HAP-1 (cell line): ENCODE measurements around the gene ERGIC1.
"Not testable (repeated sequence)": the region's sequence is repeated elsewhere in the genome, so short reads cannot be mapped to it uniquely, and the experiment has no call there.

Source experiments
- DNase-seq, 2 experiments: peaks; one replicate each; pipeline ENCODE4 v3.0.0-alpha.2; 2016 to 2020; ENCODE audit warnings: low spot score in 2 of 2
- H3K27me3 ChIP-seq: fragments of 250-450 bp; sonication (Bioruptor Pico); 2 replicates; pipeline ENCODE4 v1.5.1; 2020; ENCODE audit warnings: low read depth, mild to moderate bottlenecking, moderate library complexity
- H3K36me3 ChIP-seq: fragments of 250-450 bp; sonication (Bioruptor Pico); replicated peaks from 2 replicates; pipeline ENCODE4 v1.5.1; 2020; ENCODE audit warnings: mild to moderate bottlenecking
- H3K4me1 ChIP-seq: fragments of 250-450 bp; sonication (Bioruptor Pico); 2 replicates; pipeline ENCODE4 v1.5.1; 2020; ENCODE audit warnings: mild to moderate bottlenecking
- H3K4me3 ChIP-seq: fragments of 250-450 bp; sonication (Bioruptor Pico); 2 replicates; pipeline ENCODE4 v1.5.1; 2020; ENCODE audit warnings: mild to moderate bottlenecking, moderate library complexity
- H3K9me3 ChIP-seq: fragments of 250-450 bp; sonication (Bioruptor Pico); 2 replicates; pipeline ENCODE4 v1.5.1; 2020; ENCODE audit warnings: mild to moderate bottlenecking, moderate library complexity
- in situ Hi-C: fragments of 300-500 bp; cut with MboI; formaldehyde crosslinking; loops from 3 replicates; pipeline ENCODE4 v1.14.3; 2020; ENCODE audit warnings: low sequenced_read_pairs, inconsistent platforms, mixed read lengths

The ERGIC1 gene

GRCh38 chr5:172839669-172840431 is 5.8 kb downstream of the ERGIC1 start:
- H3K4me1 ChIP-seq: no peaks in the 10 kb centered on the region; the same call in 1 of the 2 replicates
- H3K36me3 ChIP-seq: 0 out of 2 replicates have a peak, but pooled peaks cover 5% of the 10 kb centered on the region
- in situ Hi-C loops: no loop called here
- H3K9me3 ChIP-seq: no peaks in the 10 kb centered on the region
- no peaks in the 10 kb centered on the region for H3K27me3 ChIP-seq
- no peak for DNase-seq
- H3K4me3 ChIP-seq: no peak overlapping the region

GRCh38 chr5:172840432-172841154 is 6.5 kb downstream of the ERGIC1 start:
- 0 out of 2 replicates have a peak, but pooled peaks cover 5% of the 10 kb centered on the region for H3K36me3 ChIP-seq
- in situ Hi-C loops: no loop called here
- no peak for DNase-seq
- H3K9me3 ChIP-seq: no peaks in the 10 kb centered on the region
- H3K27me3 ChIP-seq: no peaks in the 10 kb centered on the region
- H3K4me1 ChIP-seq: no peaks in the 10 kb centered on the region
- no peak overlapping the region for H3K4me3 ChIP-seq

DNA sequence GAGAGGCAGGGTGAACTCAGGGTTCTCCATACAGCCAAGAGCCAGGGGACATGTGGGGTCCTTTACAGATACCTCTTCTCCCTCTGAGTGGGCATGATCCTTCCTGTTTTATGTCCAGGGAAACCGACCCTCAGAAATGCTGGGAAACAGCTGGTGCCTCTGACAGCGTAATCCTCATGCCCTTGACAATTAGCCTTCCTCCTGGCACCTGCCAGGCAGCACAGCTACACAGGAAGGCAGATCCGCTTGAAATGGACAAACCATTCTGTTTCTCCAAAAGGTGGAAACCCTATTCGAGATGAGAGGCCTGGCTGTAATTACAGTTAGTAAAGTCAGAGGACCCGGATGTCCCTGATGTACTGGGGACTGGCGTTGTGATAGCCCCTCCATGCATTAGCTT is 7.2 kb downstream of the ERGIC1 start:
- in situ Hi-C loops: no loop called here
- Histone ChIP-seq H3K4me3 (no peak overlapping the region), H3K4me1 (no peaks in the 10 kb centered on the region), H3K9me3 (no peaks in the 10 kb centered on the region), H3K36me3 (0 out of 2 replicates have a peak, but pooled peaks cover 5% of the 10 kb centered on the region), H3K27me3 (no peaks in the 10 kb centered on the region)
- DNase-seq: no peak

DNA sequence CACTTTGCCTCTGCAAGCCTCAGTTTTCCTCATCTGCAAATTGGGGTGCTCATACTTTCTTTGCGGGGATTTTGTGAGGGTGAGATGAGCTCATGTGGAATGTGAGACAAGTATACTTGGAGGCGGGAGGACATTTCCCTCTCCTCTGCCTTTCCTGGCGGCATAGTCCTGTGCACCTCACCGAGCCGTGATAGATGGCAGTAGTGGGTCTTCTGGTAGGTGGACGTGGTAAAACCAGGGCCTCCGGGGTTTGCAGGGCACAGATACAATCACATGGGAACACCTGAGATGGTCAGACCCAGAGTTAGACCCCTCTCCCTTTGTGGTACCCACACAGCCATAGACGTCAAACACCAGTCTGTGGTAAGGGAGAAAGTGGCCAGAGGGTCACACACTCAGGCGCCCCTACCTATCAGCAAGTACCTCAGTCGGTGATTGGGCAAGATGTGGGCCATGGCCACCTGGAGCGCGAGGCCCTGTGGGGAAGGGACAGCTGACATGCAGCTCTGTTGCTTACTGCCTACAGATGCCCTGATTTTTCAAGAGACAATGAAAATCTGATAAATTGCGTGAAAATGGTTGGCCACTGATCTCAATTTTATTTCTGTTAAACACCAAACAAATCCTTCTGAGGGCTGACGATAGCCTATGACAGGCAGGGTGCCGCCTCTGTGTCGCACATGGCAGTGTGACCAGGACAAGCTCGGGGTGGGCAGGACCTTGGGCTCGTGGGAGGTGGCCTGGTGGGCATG is 9.9 kb downstream of the ERGIC1 start:
- Histone ChIP-seq H3K27me3 (no peaks in the 10 kb centered on the region), H3K36me3 (no peaks in the 10 kb centered on the region), H3K4me1 (no peaks in the 10 kb centered on the region), H3K4me3 (no peak overlapping the region), H3K9me3 (no peaks in the 10 kb centered on the region)
- no peak for DNase-seq
- in situ Hi-C loops: no loop called here

DNA sequence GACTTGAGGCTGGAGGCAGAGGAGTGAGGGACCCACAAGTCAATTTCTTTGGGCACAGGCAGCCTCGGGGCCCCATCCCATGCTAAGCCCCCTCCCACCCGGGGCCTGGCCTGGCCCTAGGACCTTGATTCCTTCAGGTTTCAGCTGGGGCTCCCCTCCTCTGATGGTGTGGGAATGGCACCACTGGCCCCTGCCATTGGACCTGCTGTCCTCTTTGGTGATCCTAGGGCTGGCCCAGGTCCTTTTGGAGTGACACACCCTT is 10.5 kb downstream of the ERGIC1 start:
- Histone ChIP-seq H3K4me1 (no peaks in the 10 kb centered on the region), H3K4me3 (no peak overlapping the region)

DNA sequence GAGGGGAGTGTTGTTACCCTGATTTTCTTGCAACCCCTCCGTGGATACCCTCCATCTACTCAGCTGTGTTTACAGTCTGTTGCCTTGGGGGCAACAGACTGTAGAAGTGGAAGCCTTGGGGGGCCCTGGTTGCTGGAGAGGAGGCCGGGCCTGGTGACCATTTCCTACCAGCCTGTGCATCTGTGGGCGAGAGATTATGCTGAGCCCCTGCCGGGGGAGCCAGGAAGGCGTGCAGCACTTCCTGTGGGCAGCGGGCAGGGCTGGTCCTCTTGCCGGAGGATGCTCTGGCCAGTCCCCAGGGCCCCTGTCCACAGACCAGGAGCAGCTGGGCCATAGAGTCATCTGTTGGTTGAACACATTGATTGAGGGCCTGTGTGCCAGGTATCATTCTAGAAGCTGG is 11.1 kb downstream of the ERGIC1 start:
- no peak overlapping the region for H3K4me3 ChIP-seq
- in situ Hi-C loops: no loop called here
- no peaks in the 10 kb centered on the region for H3K36me3 ChIP-seq
- H3K27me3 ChIP-seq: no peaks in the 10 kb centered on the region
- no peak for DNase-seq
- no peaks in the 10 kb centered on the region for H3K4me1 ChIP-seq
- H3K9me3 ChIP-seq: no peaks in the 10 kb centered on the region

More for the DNA sequence above, 10.5 kb downstream of the ERGIC1 start:
- DNase-seq: no peak
- no peaks in the 10 kb centered on the region for H3K27me3 ChIP-seq
- in situ Hi-C loops: no loop called here
- H3K36me3 ChIP-seq: no peaks in the 10 kb centered on the region
- no peaks in the 10 kb centered on the region for H3K9me3 ChIP-seq

- H3K4me1 ChIP-seq: no peaks in the 10 kb centered on the region
- H3K4me3 ChIP-seq: no peak overlapping the region
- no peaks in the 10 kb centered on the region for H3K27me3 ChIP-seq
- DNase-seq: no peak
- in situ Hi-C loops: no loop called here
- H3K9me3 ChIP-seq: no peaks in the 10 kb centered on the region
- H3K36me3 ChIP-seq: no peaks in the 10 kb centered on the region
Measured at GRCh38 chr5:172845576-172845975, 11.5 kb downstream of the ERGIC1 start.

- in situ Hi-C loops: no loop called here
- DNase-seq: no peak
- Histone ChIP-seq H3K4me3 (no peak overlapping the region), H3K27me3 (no peaks in the 10 kb centered on the region), H3K36me3 (no peaks in the 10 kb centered on the region), H3K9me3 (no peaks in the 10 kb centered on the region), H3K4me1 (no peaks in the 10 kb centered on the region)
Measured at GRCh38 chr5:172846249-172846648, 12.2 kb downstream of the ERGIC1 start.

DNA sequence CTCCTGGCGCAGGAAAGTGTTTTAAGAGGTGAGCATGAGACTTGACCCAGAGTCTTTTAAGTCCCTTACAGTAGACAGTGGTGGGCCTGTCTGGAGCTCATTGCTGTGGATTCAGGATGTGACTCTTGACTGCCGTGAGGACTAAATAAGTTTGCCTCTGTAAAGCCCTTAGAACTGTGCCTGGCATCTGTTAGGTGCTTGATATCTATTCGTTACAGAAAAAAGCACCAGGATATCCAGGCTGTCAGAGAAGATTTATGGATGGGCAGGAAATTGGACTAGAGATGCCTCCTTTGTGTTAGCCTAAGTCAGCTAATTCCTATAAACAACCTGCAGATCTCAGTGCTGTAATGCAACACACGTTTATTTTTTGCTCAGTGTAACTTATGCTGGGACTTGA is 12.6 kb downstream of the ERGIC1 start:
- no peak for DNase-seq
- no peaks in the 10 kb centered on the region for H3K36me3 ChIP-seq
- H3K9me3 ChIP-seq: no peaks in the 10 kb centered on the region
- H3K4me3 ChIP-seq: no peak overlapping the region
- in situ Hi-C loops: no loop called here
- no peaks in the 10 kb centered on the region for H3K27me3 ChIP-seq
- no peaks in the 10 kb centered on the region for H3K4me1 ChIP-seq

- in situ Hi-C loops, H3K27me3 ChIP-seq, H3K4me1 ChIP-seq: not testable (repeated sequence)
Measured at GRCh38 chr5:172847584-172847983, 13.5 kb downstream of the ERGIC1 start.

DNA sequence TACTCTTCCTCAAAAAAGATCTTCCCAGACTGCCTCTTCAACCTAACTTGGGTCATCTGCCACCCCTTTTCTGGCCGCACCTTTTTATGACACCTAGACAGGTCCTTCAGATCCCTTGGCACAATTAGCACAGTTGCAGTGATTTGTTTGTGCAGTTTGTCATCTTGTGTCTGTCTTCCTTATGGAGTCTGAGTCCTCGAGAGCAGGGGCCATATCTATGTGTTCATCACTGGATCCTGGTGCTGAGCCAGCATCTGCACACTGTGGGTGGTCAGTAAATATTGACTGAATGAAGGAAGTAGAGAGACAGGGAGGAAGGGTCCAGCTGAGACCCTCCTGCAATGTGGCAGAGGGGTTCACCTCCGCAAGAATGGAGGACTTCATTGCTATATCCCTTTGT is 14.4 kb downstream of the ERGIC1 start:
- no peaks in the 10 kb centered on the region for H3K4me1 ChIP-seq
- no peaks in the 10 kb centered on the region for H3K9me3 ChIP-seq
- no peak for DNase-seq
- in situ Hi-C loops: no loop called here
- H3K27me3 ChIP-seq: no peaks in the 10 kb centered on the region
- H3K4me3 ChIP-seq: no peak overlapping the region
- no peaks in the 10 kb centered on the region for H3K36me3 ChIP-seq

More at GRCh38 chr5:172847584-172847983, 13.5 kb downstream of the ERGIC1 start:
- not testable (repeated sequence) for DNase-seq, H3K4me3 ChIP-seq, H3K9me3 ChIP-seq, H3K36me3 ChIP-seq

DNA sequence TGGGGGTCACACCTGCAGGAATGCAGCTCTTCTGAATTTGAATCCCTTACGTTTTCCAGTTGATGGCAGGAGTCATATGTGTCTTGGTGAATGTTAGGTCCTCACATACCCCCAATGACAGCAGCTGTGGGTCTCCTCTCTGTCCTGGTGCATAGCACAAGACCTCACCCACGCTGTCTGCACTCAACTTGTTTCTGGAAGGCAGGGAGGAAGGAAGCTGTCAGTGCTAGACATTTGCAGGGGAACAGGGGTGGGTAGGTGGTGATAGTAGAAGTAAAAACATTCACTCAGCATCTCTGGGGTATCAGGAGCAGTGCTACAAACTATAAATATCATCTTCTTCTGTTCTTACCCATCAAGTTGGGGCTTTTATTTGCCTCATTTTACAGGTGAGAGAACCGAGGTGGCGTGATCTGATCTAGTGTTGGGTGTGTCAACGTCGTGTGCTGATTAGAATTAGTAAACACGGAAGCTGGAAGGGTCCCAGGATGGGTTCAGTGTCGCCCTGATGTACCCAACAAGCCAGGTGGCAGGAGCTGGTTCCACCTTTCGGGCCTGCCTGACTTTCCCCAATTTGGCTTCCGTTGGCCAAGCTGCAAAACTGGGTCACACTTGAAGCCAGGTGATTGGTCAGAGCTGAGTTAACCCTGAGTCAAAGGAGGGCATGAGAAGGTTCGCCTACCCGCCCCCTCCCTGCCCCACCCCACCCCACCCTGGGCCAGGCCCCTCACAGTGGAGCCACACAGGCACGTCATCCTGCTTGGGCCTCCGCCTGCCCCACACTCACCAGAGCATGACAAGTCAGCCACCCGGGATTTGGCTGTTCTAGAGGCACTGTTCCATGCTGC is 15.8 kb downstream of the ERGIC1 start:
- in situ Hi-C loops: no loop called here
- H3K36me3 ChIP-seq: no peaks in the 10 kb centered on the region
- no peak for DNase-seq
- H3K9me3 ChIP-seq: no peaks in the 10 kb centered on the region
- 0 out of 2 replicates have a peak, but pooled peaks cover 3% of the 10 kb centered on the region for H3K4me1 ChIP-seq
- H3K27me3 ChIP-seq: no peaks in the 10 kb centered on the region
- H3K4me3 ChIP-seq: no peak overlapping the region

- Histone ChIP-seq H3K36me3 (no peaks in the 10 kb centered on the region), H3K9me3 (no peaks in the 10 kb centered on the region), H3K4me1 (0 out of 2 replicates have a peak, but pooled peaks cover 3% of the 10 kb centered on the region), H3K4me3 (no peak overlapping the region), H3K27me3 (no peaks in the 10 kb centered on the region)
- in situ Hi-C loops: no loop called here
- no peak for DNase-seq
Measured at GRCh38 chr5:172850454-172850797, 16.4 kb downstream of the ERGIC1 start.
